ENCODE data around the gene HSF2BP.

GRCh38 chr21:43626390-43626789 is 32.9 kb downstream of the HSF2BP start:
- no peak for TF ChIP-seq POLR2A (IDR thresholded peaks at IDR 0.05; ENCODE audit: extremely low read depth, insufficient read length)
- TF ChIP-seq CTCF (IDR thresholded peaks at IDR 0.05; ENCODE audit: low read depth, low read length), result no peak

Data from NB4 (cell line).